GM10266 (cell line): ENCODE results near the gene PPP1R1B.

ENCODE experiments used
- DNase-seq: peaks from one replicate; pipeline ENCODE4 v3.0.0; 2012; ENCODE audit errors: extremely low spot score
- CTCF ChIP-seq: IDR thresholded peaks from 2 replicates; pipeline ENCODE4 v1.5.1; 2012; ENCODE audit warnings: mild to moderate bottlenecking, low read depth; ENCODE audit not compliant: control insufficient read depth, insufficient read depth; ENCODE audit errors: missing control alignments

Gene PPP1R1B

GRCh38 chr17:39663688-39664580 is 37.2 kb downstream of the PPP1R1B start:
- DNase-seq = no peak
- no peak for TF ChIP-seq CTCF

DNA sequence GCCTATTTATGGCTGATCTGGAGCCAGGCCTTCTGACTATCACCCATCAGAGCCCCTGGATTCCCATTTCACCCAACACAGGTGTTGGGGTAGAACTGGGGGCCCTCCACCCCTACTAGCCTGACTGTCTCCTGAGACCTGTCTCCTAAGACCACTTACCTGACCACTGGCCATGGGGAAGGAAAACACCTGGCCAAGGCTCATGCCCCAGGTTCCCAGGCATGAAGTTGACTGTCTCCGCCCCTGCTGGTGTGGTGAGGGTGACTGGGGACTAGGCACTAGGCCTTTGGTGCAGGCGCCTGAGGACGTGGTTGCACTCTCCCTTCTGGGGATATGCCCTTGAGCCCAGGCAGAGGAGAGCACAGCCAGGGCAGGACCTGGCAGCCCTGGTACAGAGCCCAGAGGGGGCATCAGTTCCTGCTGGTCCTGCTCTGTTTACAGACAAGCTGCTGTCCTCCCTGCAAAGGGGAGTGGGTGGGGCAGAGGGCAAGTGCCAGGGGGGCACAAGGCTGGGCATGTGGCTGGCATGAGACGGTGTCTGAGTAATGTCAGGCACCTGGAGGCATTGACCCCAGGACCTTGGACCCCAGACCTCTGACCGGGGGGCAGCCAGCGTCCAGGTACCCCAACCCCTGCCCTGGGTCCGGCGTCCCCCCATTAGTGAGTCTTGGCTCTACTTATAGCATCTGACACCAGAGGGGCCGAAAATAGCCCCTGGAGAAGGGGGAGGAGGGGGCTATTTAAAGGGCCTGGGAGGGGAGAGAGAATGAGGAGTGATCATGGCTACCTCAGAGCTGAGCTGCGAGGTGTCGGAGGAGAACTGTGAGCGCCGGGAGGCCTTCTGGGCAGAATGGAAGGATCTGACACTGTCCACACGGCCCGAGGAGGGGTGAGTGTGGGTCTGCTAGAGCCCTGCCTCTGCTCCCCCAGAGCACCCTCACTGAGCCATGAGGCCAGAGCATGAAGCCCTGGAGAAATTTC is 38.1 kb downstream of the PPP1R1B start, which contains the start of gene TCAP:
Gene TCAP, plus strand, starts transcription at position 769 of the 981 bp plus-strand sequence. Its CDS starts 11 bp downstream, at position 780.
- no peak for DNase-seq
- no peak for TF ChIP-seq CTCF

GRCh38 chr17:39665642-39666224 is 39.0 kb downstream of the PPP1R1B start:
- no peak for TF ChIP-seq CTCF
- DNase-seq = no peak

GRCh38 chr17:39666231-39666600 is 39.5 kb downstream of the PPP1R1B start:
- TF ChIP-seq CTCF = no peak
- no peak for DNase-seq

DNA sequence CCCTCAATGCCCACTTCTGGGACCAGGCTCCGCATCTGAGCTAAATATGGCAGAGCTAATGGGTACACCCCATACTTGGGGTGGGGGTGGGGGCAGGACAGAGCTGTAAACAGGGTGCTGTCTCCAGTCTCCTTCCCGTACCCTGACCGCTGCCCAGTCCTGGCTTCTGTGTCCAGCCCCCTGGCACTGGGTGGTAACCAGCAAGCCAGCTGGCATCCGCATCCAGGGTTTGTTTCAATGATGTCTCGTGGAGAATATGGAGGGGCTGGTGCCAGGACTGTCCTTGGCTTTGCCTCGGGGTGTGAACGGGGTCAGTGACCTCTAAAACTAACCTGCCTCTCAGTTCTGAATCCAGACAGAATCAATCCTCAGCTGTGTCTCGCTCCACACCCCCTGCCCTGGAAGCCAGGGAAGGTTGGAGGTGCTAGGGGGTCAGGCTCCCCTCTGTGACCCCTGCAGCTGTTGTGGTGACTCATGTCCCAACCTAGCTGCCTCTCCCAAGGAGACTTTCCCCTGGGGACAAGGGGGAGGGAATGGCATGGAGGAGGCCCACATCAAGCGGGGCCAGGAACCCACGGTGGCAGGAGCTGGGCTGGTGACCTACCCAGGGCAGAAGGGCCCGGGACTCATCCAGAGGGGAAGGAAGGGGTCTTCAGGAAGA is 40.0 kb downstream of the PPP1R1B start:
- TF ChIP-seq CTCF = no peak
- DNase-seq = no peak

DNA sequence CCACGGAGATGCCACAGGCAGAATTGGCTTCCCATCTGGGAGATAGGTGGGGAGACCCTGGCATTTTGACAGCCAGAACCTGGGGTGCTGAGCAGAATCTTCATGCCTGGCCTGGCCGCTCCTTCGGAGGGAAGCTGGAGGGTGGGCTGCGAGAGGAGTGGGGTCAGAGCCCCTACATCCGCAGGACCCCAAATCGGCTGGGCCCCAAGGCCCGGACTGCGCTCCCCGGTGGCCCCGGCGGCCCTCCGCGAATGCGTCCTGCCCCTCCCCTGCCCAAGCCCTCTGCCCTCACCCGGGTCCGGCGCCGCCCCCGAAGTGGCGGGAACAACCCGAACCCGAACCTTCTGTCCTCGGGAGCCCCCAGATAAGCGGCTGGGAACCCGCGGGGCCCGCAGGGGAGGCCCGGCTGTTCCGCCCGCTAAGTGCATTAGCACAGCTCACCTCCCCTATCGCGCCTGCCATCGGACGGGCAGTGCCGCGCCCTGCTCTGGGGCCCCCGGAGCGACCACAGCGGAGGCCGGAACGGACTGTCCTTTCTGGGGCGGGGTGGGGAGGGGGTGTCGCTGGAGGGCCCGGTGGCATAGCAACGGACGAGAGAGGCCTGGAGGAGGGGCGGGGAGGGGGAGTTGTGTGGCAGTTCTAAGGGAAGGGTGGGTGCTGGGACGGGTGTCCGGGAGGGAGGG is 40.7 kb downstream of the PPP1R1B start:
- peak; percentile 58 for DNase-seq
- TF ChIP-seq CTCF = no peak
